Neural cell (in vitro differentiated cells): Measurements from ENCODE around the gene TAS2R13. TPM values are rescaled to one million over a fixed set of nuclear protein-coding genes. Genes with fewer than 3 reads are reported as not detected.

ENCODE experiments used
- H2AFZ ChIP-seq: fragments of 200-600, 300-800 bp; sonication (generic), shearing (Covaris generic); 2 replicates; pipeline ENCODE4 v1.6.0; 2014; ENCODE audit warnings: low read depth, mild to moderate bottlenecking, antibody characterized with exemption, low read length, moderate library complexity
- H3F3A ChIP-seq: fragments of 200-600 bp; shearing (Covaris generic); 2 replicates; pipeline ENCODE4 v1.6.1; 2016; ENCODE audit warnings: mild to moderate bottlenecking, moderate library complexity, mixed read lengths, antibody characterized with exemption, low read length; ENCODE audit not compliant: insufficient read depth, poor library complexity, severe bottlenecking
- H3K27ac ChIP-seq: fragments of 200-600, 300-800 bp; sonication (generic), shearing (Covaris generic); 2 replicates; pipeline ENCODE4 v1.5.1; 2014; ENCODE audit warnings: mild to moderate bottlenecking, low read length, moderate library complexity
- H3K27me3 ChIP-seq: fragments of 300-800, 200-600 bp; sonication (generic), shearing (Covaris generic); 2 replicates; pipeline ENCODE4 v1.6.0; 2014; ENCODE audit warnings: mild to moderate bottlenecking, low read depth, low read length, moderate library complexity; ENCODE audit not compliant: insufficient read depth
- H3K36me3 ChIP-seq: fragments of 300-800, 200-600 bp; sonication (generic), shearing (Covaris generic); 2 replicates; pipeline ENCODE4 v1.5.1; 2014; ENCODE audit warnings: mild to moderate bottlenecking, antibody characterized with exemption, low read length, moderate library complexity; ENCODE audit not compliant: insufficient read depth
- H3K4me2 ChIP-seq: fragments of 300-800, 200-600 bp; sonication (generic), shearing (Covaris generic); 2 replicates; pipeline ENCODE4 v1.6.0; 2014; ENCODE audit warnings: mild to moderate bottlenecking, low read length
- H3K4me3 ChIP-seq: fragments of 300-800, 200-600 bp; sonication (generic), shearing (Covaris generic); 2 replicates; pipeline ENCODE4 v1.5.1; 2014; ENCODE audit warnings: mild to moderate bottlenecking, low read length, moderate library complexity
- H3K79me2 ChIP-seq: fragments of 200-600 bp; shearing (Covaris generic); replicated peaks from 2 replicates; pipeline ENCODE4 v1.6.0; 2014; ENCODE audit warnings: mild to moderate bottlenecking, low read length, moderate library complexity; ENCODE audit not compliant: insufficient read depth
- H3K9ac ChIP-seq: fragments of 300-800, 200-600 bp; sonication (generic), shearing (Covaris generic); 2 replicates; pipeline ENCODE4 v1.6.1; 2016; ENCODE audit warnings: mild to moderate bottlenecking, low read length, mixed read lengths
- H3K9me2 ChIP-seq: fragments of 200-600 bp; shearing (Covaris generic); 2 replicates; pipeline ENCODE4 v1.6.1; 2016; ENCODE audit warnings: mild to moderate bottlenecking, low read length, mixed read lengths; ENCODE audit not compliant: insufficient read depth
- H3K9me3 ChIP-seq: fragments of 200-600, 300-800 bp; sonication (generic), shearing (Covaris generic); 2 replicates; pipeline ENCODE4 v1.6.1; 2016; ENCODE audit warnings: mild to moderate bottlenecking, mixed run types, low read length, moderate library complexity, mixed read lengths
- H4K20me1 ChIP-seq: fragments of 200-600 bp; shearing (Covaris generic); 2 replicates; pipeline ENCODE4 v1.6.1; 2016; ENCODE audit warnings: mild to moderate bottlenecking, mixed run types; ENCODE audit not compliant: insufficient read depth
- CTCF ChIP-seq: fragments of 450-650 bp; IDR thresholded peaks from 2 replicates; pipeline ENCODE4 v1.5.1; 2014; ENCODE audit warnings: antibody characterized with exemption, mild to moderate bottlenecking, moderate library complexity; ENCODE audit not compliant: poor library complexity, severe bottlenecking
- EP300 ChIP-seq: fragments of 450-650 bp; conservative IDR thresholded peaks from 2 replicates; pipeline ENCODE4 v1.6.1; 2014; ENCODE audit warnings: antibody characterized with exemption, mild to moderate bottlenecking, moderate library complexity; ENCODE audit not compliant: poor library complexity, severe bottlenecking
- EZH2 ChIP-seq: fragments of 200-600, 300-800 bp; shearing (Covaris generic), sonication (generic); IDR thresholded peaks from 2 replicates; pipeline ENCODE4 v1.6.1; 2014; ENCODE audit warnings: antibody characterized with exemption, low read length, borderline replicate concordance, mild to moderate bottlenecking; ENCODE audit not compliant: insufficient read depth, poor library complexity, severe bottlenecking
- MXI1 ChIP-seq: fragments of 450-650 bp; conservative IDR thresholded peaks from 2 replicates; pipeline ENCODE4 v1.6.1; 2014; ENCODE audit warnings: antibody characterized with exemption, mild to moderate bottlenecking; ENCODE audit not compliant: poor library complexity, severe bottlenecking
- POLR2AphosphoS5 ChIP-seq: IDR thresholded peaks from 2 replicates; pipeline ENCODE4 v1.6.1; 2012
- RAD21 ChIP-seq: fragments of 450-650 bp; conservative IDR thresholded peaks from 2 replicates; pipeline ENCODE4 v1.6.1; 2014; ENCODE audit warnings: antibody characterized with exemption, mild to moderate bottlenecking, moderate library complexity
- REST ChIP-seq: IDR thresholded peaks from 2 replicates; pipeline ENCODE4 v1.6.1; 2012; ENCODE audit warnings: borderline replicate concordance
- SMC3 ChIP-seq: fragments of 450-650 bp; conservative IDR thresholded peaks from 2 replicates; pipeline ENCODE4 v1.6.1; 2014; ENCODE audit warnings: antibody characterized with exemption, mild to moderate bottlenecking, moderate library complexity; ENCODE audit not compliant: poor library complexity
- TAF1 ChIP-seq: IDR thresholded peaks from 2 replicates; pipeline ENCODE4 v1.6.1; 2012; ENCODE audit warnings: low read depth
- polyA plus RNA-seq: library from polyadenylated mRNA; depleted of rRNA; stranded (reverse); fragments of >200 nt; gene quantifications from 2 replicates; pipeline ENCODE4 v1.2.3, GENCODE V29; 2014

Gene TAS2R13
- polyA plus RNA-seq, 1 donor from 2014 or later = 0.61 TPM

- no peaks in the 10 kb centered on the region for H3F3A ChIP-seq
- H2AFZ ChIP-seq = no peak overlapping the region
- H3K4me3 ChIP-seq = no peak overlapping the region
- H3K4me2 ChIP-seq = no peak overlapping the region
- H3K36me3 ChIP-seq = no peaks in the 10 kb centered on the region
- TF ChIP-seq POLR2AphosphoS5 (no peak), TAF1 (no peak), EP300 (no peak), EZH2 (no peak), RAD21 (no peak), REST (no peak), MXI1 (no peak), SMC3 (no peak), CTCF (no peak)
- no peaks in the 10 kb centered on the region for H4K20me1 ChIP-seq
- H3K27me3 ChIP-seq = no peaks in the 10 kb centered on the region
- H3K9ac ChIP-seq = no peak overlapping the region
- no peak overlapping the region for H3K27ac ChIP-seq
- peaks cover 4% of the 10 kb centered on the region for H3K9me3 ChIP-seq
- H3K79me2 ChIP-seq = no peaks in the 10 kb centered on the region
- no peaks in the 10 kb centered on the region for H3K9me2 ChIP-seq
These were observed 8.8 kb downstream of the TAS2R13 start for GRCh38 chr12:10900530-10900929.

- Histone ChIP-seq H3K27me3 (no peaks in the 10 kb centered on the region), H3K4me2 (no peak overlapping the region), H3K79me2 (no peaks in the 10 kb centered on the region), H3K36me3 (no peaks in the 10 kb centered on the region), H4K20me1 (no peaks in the 10 kb centered on the region), H3F3A (no peaks in the 10 kb centered on the region), H3K9me2 (no peaks in the 10 kb centered on the region), H2AFZ (no peak overlapping the region), H3K4me3 (no peak overlapping the region), H3K27ac (no peak overlapping the region), H3K9me3 (peaks cover 4% of the 10 kb centered on the region), H3K9ac (no peak overlapping the region)
- no peak for TF ChIP-seq POLR2AphosphoS5
- no peak for TF ChIP-seq SMC3
- TF ChIP-seq RAD21 = no peak
- no peak for TF ChIP-seq EP300
- TF ChIP-seq EZH2 = no peak
- no peak for TF ChIP-seq CTCF
- TF ChIP-seq MXI1 = no peak
- TF ChIP-seq REST = no peak
- TF ChIP-seq TAF1 = no peak
These were observed 12.5 kb downstream of the TAS2R13 start for GRCh38 chr12:10896854-10897253.
